IMR-90 (cell line): ENCODE measurements around the gene TPGS2. TPM values are rescaled to one million over a fixed set of nuclear protein-coding genes. Genes with fewer than 3 reads are reported as not detected.
A peak's percentile ranks its signal among the peaks of the same experiment; 100 is the strongest.

Experiments used
- ATAC-seq: fragments of 200-7000 bp; cut with Tn5 transposase; 2 replicates; pipeline ENCODE4 v1.9.1; 2020; ENCODE audit warnings: low read depth, mild to moderate bottlenecking, moderate library complexity
- BruUV-seq: library from RNA; stranded (reverse); fragments of 400-500 nt; replicated peaks from 2 replicates; lab custom pipeline; 2021; lab: Mats Ljungman, UMichigan
- CTCF ChIA-PET: fragments of 300-600 bp; formaldehyde crosslinking; extraction: SDS; loops from one replicate; lab custom pipeline; 2021; ENCODE audit warnings: antibody characterized with exemption; lab: Yijun Ruan, JAX
- POLR2A ChIA-PET: fragments of 300-600 bp; sonication (Branson Sonifier 250); formaldehyde crosslinking; loops from one replicate; lab custom pipeline; 2022; ENCODE audit warnings: antibody characterized with exemption; ENCODE audit not compliant: unreplicated experiment; lab: Charles Lee
- DNase-seq: peaks from one replicate; pipeline ENCODE4 v3.0.0; 2013
- H2AFZ ChIP-seq: replicated peaks from 2 replicates; pipeline ENCODE3; 2013; ENCODE audit warnings: low read length, mild to moderate bottlenecking; ENCODE audit not compliant: poor library complexity
- H2AK5ac ChIP-seq: 2 replicates; pipeline ENCODE4 v1.6.1; 2013; ENCODE audit warnings: low read depth, low read length, inconsistent platforms
- H2AK9ac ChIP-seq: replicated peaks from 2 replicates; pipeline ENCODE3; 2013; ENCODE audit warnings: mild to moderate bottlenecking, low read depth, low read length, moderate library complexity; ENCODE audit not compliant: poor library complexity
- H2BK120ac ChIP-seq: 2 replicates; pipeline ENCODE4 v1.6.1; 2013; ENCODE audit warnings: low read depth, low read length, inconsistent platforms
- H2BK15ac ChIP-seq: 3 replicates; pipeline ENCODE4 v1.6.1; 2013; ENCODE audit warnings: low read depth, low read length, inconsistent platforms
- H2BK20ac ChIP-seq: 2 replicates; pipeline ENCODE4 v1.6.1; 2013; ENCODE audit warnings: low read depth, mild to moderate bottlenecking, inconsistent platforms, low read length, moderate library complexity
- H2BK5ac ChIP-seq: 2 replicates; pipeline ENCODE4 v1.6.1; 2013; ENCODE audit warnings: mild to moderate bottlenecking, low read depth, low read length, inconsistent platforms; ENCODE audit not compliant: poor library complexity, severe bottlenecking
- H3K14ac ChIP-seq: replicated peaks from 2 replicates; pipeline ENCODE4 v1.6.1; 2013; ENCODE audit warnings: low read depth, low read length, inconsistent platforms
- H3K18ac ChIP-seq: 2 replicates; pipeline ENCODE4 v1.6.1; 2013; ENCODE audit warnings: low read depth, low read length, control low read depth
- H3K23ac ChIP-seq: 2 replicates; pipeline ENCODE4 v1.6.1; 2013; ENCODE audit warnings: low read depth, low read length, inconsistent platforms
- H3K27ac ChIP-seq: 2 replicates; pipeline ENCODE4 v1.5.1; 2013; ENCODE audit warnings: mild to moderate bottlenecking, control low read depth, low read length; ENCODE audit not compliant: insufficient read depth
- H3K27me3 ChIP-seq: 2 replicates; pipeline ENCODE4 v1.6.1; 2013; ENCODE audit warnings: low read length; ENCODE audit not compliant: control insufficient read depth, insufficient read depth
- H3K36me3 ChIP-seq: 2 replicates; pipeline ENCODE4 v1.6.1; 2013; ENCODE audit warnings: low read length, mixed read lengths; ENCODE audit not compliant: control insufficient read depth, insufficient read depth
- H3K4ac ChIP-seq: 2 replicates; pipeline ENCODE4 v1.6.1; 2013; ENCODE audit warnings: low read depth, low read length, inconsistent platforms
- H3K4me1 ChIP-seq: 2 replicates; pipeline ENCODE4 v1.6.1; 2013; ENCODE audit warnings: low read length, mixed read lengths; ENCODE audit not compliant: control insufficient read depth, insufficient read depth
- H3K4me2 ChIP-seq: 2 replicates; pipeline ENCODE4 v1.6.1; 2013; ENCODE audit warnings: low read depth, mild to moderate bottlenecking, control low read depth, low read length, moderate library complexity
- H3K4me3 ChIP-seq: 2 replicates; pipeline ENCODE4 v1.5.1; 2013; ENCODE audit warnings: low read depth, mild to moderate bottlenecking, control low read depth, low read length, moderate library complexity; ENCODE audit not compliant: insufficient read depth
- H3K56ac ChIP-seq: 2 replicates; pipeline ENCODE4 v1.6.1; 2013; ENCODE audit warnings: low read length, inconsistent platforms; ENCODE audit not compliant: insufficient read depth; ENCODE audit errors: extremely low read depth
- H3K79me1 ChIP-seq, 2 experiments: 2 replicates each; pipeline ENCODE4 v1.6.1; 2013; ENCODE audit warnings: low read length in 2 of 2, inconsistent platforms in 1 of 2, low read depth in 1 of 2
- H3K9ac ChIP-seq: 2 replicates; pipeline ENCODE4 v1.6.1; 2013; ENCODE audit warnings: low read depth, low read length, control low read depth
- H3K9me1 ChIP-seq: 2 replicates; pipeline ENCODE4 v1.6.1; 2013; ENCODE audit warnings: low read length, inconsistent platforms; ENCODE audit not compliant: insufficient read depth
- H3K9me3 ChIP-seq: 2 replicates; pipeline ENCODE4 v1.6.1; 2013; ENCODE audit warnings: low read length; ENCODE audit not compliant: control insufficient read depth, insufficient read depth
- H4K20me1 ChIP-seq: 2 replicates; pipeline ENCODE4 v1.6.1; 2013; ENCODE audit warnings: low read length, inconsistent platforms; ENCODE audit not compliant: insufficient read depth
- H4K5ac ChIP-seq: 2 replicates; pipeline ENCODE4 v1.6.1; 2013; ENCODE audit warnings: mild to moderate bottlenecking, low read depth, low read length, control low read depth
- H4K8ac ChIP-seq, 2 experiments: 2 replicates each; pipeline ENCODE4 v1.6.1; 2013; ENCODE audit warnings: low read depth in 2 of 2, low read length in 2 of 2, control low read depth in 1 of 2, inconsistent platforms in 1 of 2
- H4K91ac ChIP-seq: 2 replicates; pipeline ENCODE4 v1.6.1; 2013; ENCODE audit warnings: low read depth, low read length, inconsistent platforms; ENCODE audit not compliant: insufficient read depth
- BHLHE40 ChIP-seq: fragments of 150-350 bp; IDR thresholded peaks from 2 replicates; pipeline ENCODE4 v1.6.1; 2016; ENCODE audit warnings: mild to moderate bottlenecking, low read depth, low read length
- CTCF ChIP-seq: conservative IDR thresholded peaks from 2 replicates; pipeline ENCODE4 v1.5.1; 2012; ENCODE audit warnings: mild to moderate bottlenecking, low read depth, low read length, improper control_type of control experiment
- FOS ChIP-seq: fragments of 150-350 bp; IDR thresholded peaks from 2 replicates; pipeline ENCODE4 v1.6.1; 2016; ENCODE audit warnings: low read depth, low read length
- MAFK ChIP-seq: IDR thresholded peaks from 2 replicates; pipeline ENCODE4 v1.6.1; 2012; ENCODE audit warnings: low read depth, low read length, improper control_type of control experiment
- MXI1 ChIP-seq: IDR thresholded peaks from 2 replicates; pipeline ENCODE4 v1.6.1; 2012; ENCODE audit warnings: low read depth, mild to moderate bottlenecking, low read length, moderate library complexity, borderline replicate concordance
- RAD21 ChIP-seq: IDR thresholded peaks from 2 replicates; pipeline ENCODE4 v1.6.1; 2012; ENCODE audit warnings: low read length, improper control_type of control experiment
- USF2 ChIP-seq: fragments of 150-350 bp; IDR thresholded peaks from 2 replicates; pipeline ENCODE4 v1.6.1; 2017; ENCODE audit warnings: mild to moderate bottlenecking, antibody characterized with exemption, low read length, low read depth
- WGBS, 2 experiments: methylation state at CpG; one replicate each; pipeline versions ENCODE4 v1.1.5 to v1.1.7; 2013; ENCODE audit warnings: missing lambda C conversion rate in 2 of 2; ENCODE audit not compliant: insufficient read length in 1 of 2; ENCODE audit errors: extremely low coverage in 2 of 2; 5-methylcytosine and 5-hydroxymethylcytosine counted together
- dilution Hi-C: fragments of 300-500 bp; cut with HindIII; formaldehyde crosslinking; loops from one replicate; pipeline ENCODE4 v1.14.3; 2018; ENCODE audit warnings: low sequenced_read_pairs; ENCODE audit not compliant: unreplicated experiment
- in situ Hi-C: fragments of 300-500 bp; cut with MboI; formaldehyde crosslinking; loops from 3 replicates; pipeline ENCODE4 v1.14.3; 2019; ENCODE audit warnings: low sequenced_read_pairs, inconsistent platforms, mixed read lengths
- intact Hi-C: fragments of 100-400 bp; cut with micrococcal nuclease; formaldehyde crosslinking; loops from 2 replicates; pipeline ENCODE4 v1.10.0; 2022
- polyA plus RNA-seq, 3 experiments: library from polyadenylated mRNA; depleted of rRNA; stranded (reverse); fragments of >200 nt; gene quantifications; 2 replicates each; pipeline ENCODE4 v1.2.3, GENCODE V29; 2012; ENCODE audit warnings: low replicate concordance in 1 of 3
- total RNA-seq: library from RNA; depleted of rRNA; stranded (reverse); fragments of >200 nt; gene quantifications from 2 replicates; pipeline ENCODE4 v1.2.3, GENCODE V29; 2012

Gene TPGS2
- total and polyA plus RNA-seq, 2 of the 4 experiments (the other 2 are of a cell fraction) = 201 to 294 TPM

GRCh38 chr18:36798738-36799473, 29.9 kb downstream of the TPGS2 start:
- POLR2A ChIA-PET = no interaction called here

More at GRCh38 chr18:36798738-36799473, 29.9 kb downstream of the TPGS2 start:
- ATAC-seq = 0 out of 2 replicates have a peak, but pooled peaks have one; percentile 14
- Histone ChIP-seq H2BK5ac (no peak overlapping the region), H2BK120ac (no peak overlapping the region), H4K5ac (no peak overlapping the region), H3K23ac (no peak overlapping the region), H4K20me1 (no peaks in the 10 kb centered on the region), H2AFZ (no peak overlapping the region), H3K79me1 (0 out of 4 replicates have a peak, but pooled peaks cover 0 to 5% of the 10 kb centered on the region in 2 experiments), H2AK5ac (no peak overlapping the region), H3K18ac (no peak overlapping the region), H4K8ac (no peak overlapping the region), H3K27me3 (no peaks in the 10 kb centered on the region), H2AK9ac (no peak overlapping the region), H3K56ac (no peak overlapping the region), H3K9me1 (peaks cover 3% of the 10 kb centered on the region; the same call in 1 of the 2 replicates), H3K9me3 (no peaks in the 10 kb centered on the region), H3K36me3 (peaks cover 35% of the 10 kb centered on the region), H3K14ac (no peak overlapping the region), H3K4me1 (no peaks in the 10 kb centered on the region), H2BK20ac (no peak overlapping the region), H4K91ac (no peak overlapping the region), H3K4me3 (no peak overlapping the region), H3K4ac (no peak overlapping the region), H2BK15ac (no peak overlapping the region), H3K4me2 (no peak overlapping the region), H3K9ac (no peak overlapping the region), H3K27ac (no peak overlapping the region)
- dilution Hi-C loops = no loop called here
- DNase-seq = peak; percentile 51
- no peak for TF ChIP-seq RAD21
- TF ChIP-seq CTCF = no peak
- TF ChIP-seq USF2 = no peak
- TF ChIP-seq MXI1 = no peak
- no peak for TF ChIP-seq MAFK
- TF ChIP-seq FOS = no peak
- no peak for TF ChIP-seq BHLHE40
- intact Hi-C loops = no loop called here
- BruUV-seq = no TSS peak
- WGBS, 2 experiments = no CpG with 5 or more reads among the region's 3 CpGs
- in situ Hi-C loops = no loop called here
- CTCF ChIA-PET = no interaction called here
